Spinal cord (tissue), 10 donors: ENCODE data around the gene YY1. TPM values are rescaled to one million over a fixed set of nuclear protein-coding genes. Genes with fewer than 3 reads are reported as not detected.

Experiments
- DNase-seq, 6 donors: peaks; one replicate each; pipeline versions ENCODE4 v3.0.0 to v3.0.0-alpha.2; 2013 to 2015; ENCODE audit warnings: low spot score in 6 of 6, low read depth in 4 of 6
- H3K27ac ChIP-seq: one replicate; pipeline ENCODE4 v1.5.1; 2013; ENCODE audit warnings: low read depth, low read length, control low read depth
- H3K27me3 ChIP-seq: one replicate; pipeline ENCODE4 v1.6.1; 2013; ENCODE audit warnings: low read length; ENCODE audit not compliant: control insufficient read depth, insufficient read depth
- H3K36me3 ChIP-seq: one replicate; pipeline ENCODE4 v1.6.1; 2013; ENCODE audit warnings: low read length; ENCODE audit not compliant: control insufficient read depth, insufficient read depth
- H3K4me1 ChIP-seq: one replicate; pipeline ENCODE4 v1.6.1; 2013; ENCODE audit warnings: low read length; ENCODE audit not compliant: control insufficient read depth, insufficient read depth
- H3K4me3 ChIP-seq: one replicate; pipeline ENCODE4 v1.5.1; 2013; ENCODE audit warnings: low read depth, low read length, control low read depth
- H3K9me3 ChIP-seq: one replicate; pipeline ENCODE4 v1.6.1; 2013; ENCODE audit warnings: low read length; ENCODE audit not compliant: control insufficient read depth, insufficient read depth
- WGBS: methylation state at CpG from one replicate; pipeline ENCODE4 v1.1.5; 2013; ENCODE audit warnings: missing lambda C conversion rate; ENCODE audit not compliant: insufficient coverage; 5-methylcytosine and 5-hydroxymethylcytosine counted together
- long read RNA-seq, 4 donors: transcript quantifications; one replicate each; lab custom pipeline, GENCODE V29; 2026
- polyA plus RNA-seq, 2 donors: library from polyadenylated mRNA; unstranded; fragments of 120-200 nt; gene quantifications; one replicate each; pipeline ENCODE4 v1.2.1, GENCODE V29; 2013; ENCODE audit not compliant: insufficient read length in 2 of 2
- total RNA-seq, 2 donors: library from RNA; depleted of rRNA in 1 of 2; stranded (reverse); fragments of 120-200 nt in 1 of 2; fragments of >200 nt in 1 of 2; gene quantifications; one replicate each; pipeline versions ENCODE4 v1.2.3 to v1.2.4, GENCODE V29; 2013 to 2014
- donor health status: healthy.

The YY1 gene
- total RNA-seq = 10 to 100 TPM; 55.0 to 55.3 TPM
- 10 to 100 TPM; 79.0 to 83.7 TPM for polyA plus RNA-seq
- long read RNA-seq, donor 1, full-length matches to known transcripts = 54 of 65 reads
- long read RNA-seq, donor 1, partial matches to known transcripts = 11 of 65 reads
- long read RNA-seq, donor 1, other reads (novel, unspliced or antisense) = 0 of 65 reads
- long read RNA-seq, donor 2, full-length matches to known transcripts = 19 of 19 reads
- long read RNA-seq, donor 2, partial matches to known transcripts = 0 of 19 reads
- long read RNA-seq, donor 2, other reads (novel, unspliced or antisense) = 0 of 19 reads
- long read RNA-seq, donor 3, full-length matches to known transcripts = 32 of 44 reads
- long read RNA-seq, donor 3, partial matches to known transcripts = 12 of 44 reads
- long read RNA-seq, donor 3, other reads (novel, unspliced or antisense) = 0 of 44 reads
- long read RNA-seq, donor 4, full-length matches to known transcripts = 92 of 97 reads
- long read RNA-seq, donor 4, partial matches to known transcripts = 5 of 97 reads
- long read RNA-seq, donor 4, other reads (novel, unspliced or antisense) = 0 of 97 reads

DNA sequence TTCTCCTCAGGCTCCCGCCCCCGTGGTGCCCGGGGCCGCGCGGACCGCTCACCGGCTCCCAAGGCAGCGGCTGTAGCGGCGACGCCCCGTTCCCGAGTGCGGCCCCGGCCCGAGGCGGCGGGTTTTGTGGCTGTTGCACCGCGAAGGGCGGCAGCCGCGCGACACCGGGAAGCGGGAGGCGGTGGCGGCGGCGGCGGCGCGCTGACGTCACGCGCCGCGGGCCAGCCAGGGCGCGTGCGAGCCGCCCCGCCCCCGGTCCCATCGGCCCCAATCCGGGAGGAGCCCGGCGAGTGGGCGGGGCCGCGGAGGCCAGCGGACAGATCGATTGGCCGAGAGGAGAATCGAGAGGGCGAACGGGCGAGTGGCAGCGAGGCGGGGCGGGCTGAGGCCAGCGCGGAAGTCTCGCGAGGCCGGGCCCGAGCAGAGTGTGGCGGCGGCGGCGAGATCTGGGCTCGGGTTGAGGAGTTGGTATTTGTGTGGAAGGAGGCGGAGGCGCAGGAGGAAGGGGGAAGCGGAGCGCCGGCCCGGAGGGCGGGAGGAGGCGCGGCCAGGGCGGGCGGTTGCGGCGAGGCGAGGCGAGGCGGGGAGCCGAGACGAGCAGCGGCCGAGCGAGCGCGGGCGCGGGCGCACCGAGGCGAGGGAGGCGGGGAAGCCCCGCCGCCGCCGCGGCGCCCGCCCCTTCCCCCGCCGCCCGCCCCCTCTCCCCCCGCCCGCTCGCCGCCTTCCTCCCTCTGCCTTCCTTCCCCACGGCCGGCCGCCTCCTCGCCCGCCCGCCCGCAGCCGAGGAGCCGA is at the start of gene YY1:
Gene YY1, plus strand, starts transcription at position 726 of the 792 bp plus-strand sequence. CDS start 101 bp downstream, outside the sequence.
- H3K36me3 ChIP-seq = peaks cover 1% of the 10 kb centered on the region
- 0% methylated on average over 94 of the region's 125 CpGs for WGBS
- peak within 1 kb of the TSS; percentile 70 for H3K4me3 ChIP-seq
- peak within 1 kb of the TSS; percentile 86 for H3K27ac ChIP-seq
- no peaks in the 10 kb centered on the region for H3K9me3 ChIP-seq
- peak; percentile 83 to 99 (median 96) for DNase-seq
- H3K4me1 ChIP-seq = peaks cover 18% of the 10 kb centered on the region
- no peaks in the 10 kb centered on the region for H3K27me3 ChIP-seq

GRCh38 chr14:100190126-100190525 is 48.8 kb upstream of the YY1 start:
- H3K27me3 ChIP-seq = no peaks in the 10 kb centered on the region
- no peak overlapping the region for H3K27ac ChIP-seq
- H3K4me3 ChIP-seq = no peak overlapping the region
- DNase-seq = no peak
- H3K4me1 ChIP-seq = peaks cover 17% of the 10 kb centered on the region
- no peaks in the 10 kb centered on the region for H3K9me3 ChIP-seq
- no peaks in the 10 kb centered on the region for H3K36me3 ChIP-seq
- WGBS = 100% methylated on average over 1 of the region's 1 CpG

DNA sequence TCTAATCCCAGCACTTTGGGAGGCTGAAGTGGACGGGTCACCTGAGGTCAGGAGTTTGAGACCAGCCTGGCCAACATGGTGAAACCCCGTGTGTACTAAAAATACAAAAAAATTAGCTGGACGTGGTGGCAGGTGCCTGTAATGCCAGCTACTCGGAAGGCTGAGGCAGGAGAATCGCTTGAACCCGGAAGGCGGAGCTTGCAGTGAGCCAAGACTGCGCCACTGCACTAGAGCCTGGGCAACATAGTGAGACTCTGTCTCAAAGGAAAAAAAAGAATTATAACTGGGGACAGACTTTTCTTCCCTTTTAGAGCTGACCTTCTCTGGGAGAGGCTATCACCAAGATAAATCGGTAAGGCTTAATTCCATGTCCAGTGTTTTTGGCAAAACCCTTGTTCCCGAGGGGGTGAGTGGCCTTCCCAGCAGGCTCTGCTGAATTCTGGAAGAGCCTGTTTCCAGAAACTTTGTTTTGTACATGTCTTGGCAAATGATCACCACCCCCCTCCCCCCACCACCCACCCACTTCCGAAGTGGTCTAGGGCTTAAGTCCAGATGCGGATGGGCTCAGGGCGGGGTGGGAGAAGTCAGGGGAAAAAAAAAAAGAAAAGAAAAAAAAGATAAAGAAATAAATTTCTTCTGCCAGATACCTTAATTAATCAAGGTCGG is 47.2 kb upstream of the YY1 start:
- DNase-seq = no peak
- Histone ChIP-seq H3K27me3 (no peaks in the 10 kb centered on the region), H3K4me3 (no peak overlapping the region), H3K4me1 (peaks cover 17% of the 10 kb centered on the region), H3K27ac (no peak overlapping the region), H3K9me3 (no peaks in the 10 kb centered on the region), H3K36me3 (no peaks in the 10 kb centered on the region)
- WGBS = 91% methylated on average over 8 of the region's 14 CpGs

GRCh38 chr14:100192250-100192671 is 46.7 kb upstream of the YY1 start:
- DNase-seq = no peak
- H3K36me3 ChIP-seq = no peaks in the 10 kb centered on the region
- H3K9me3 ChIP-seq = no peaks in the 10 kb centered on the region
- H3K4me1 ChIP-seq = peaks cover 17% of the 10 kb centered on the region
- H3K27me3 ChIP-seq = no peaks in the 10 kb centered on the region
- peak overlapping the region; percentile 76 for H3K27ac ChIP-seq
- peak overlapping the region; percentile 75 for H3K4me3 ChIP-seq
- 80% methylated on average over 19 of the region's 21 CpGs for WGBS

- under 1% methylated on average over 61 of the region's 62 CpGs for WGBS
- Histone ChIP-seq H3K4me3 (peak overlapping the region; percentile 75), H3K36me3 (no peaks in the 10 kb centered on the region), H3K4me1 (peaks cover 17% of the 10 kb centered on the region), H3K27ac (peak overlapping the region; percentile 80), H3K27me3 (no peaks in the 10 kb centered on the region), H3K9me3 (no peaks in the 10 kb centered on the region)
- DNase-seq = peak; percentile 89 to 99 (median 96)
These were observed 46.1 kb upstream of the YY1 start for GRCh38 chr14:100192672-100193416.

GRCh38 chr14:100193417-100194357 is 45.3 kb upstream of the YY1 start:
- Histone ChIP-seq H3K4me1 (peaks cover 17% of the 10 kb centered on the region), H3K36me3 (no peaks in the 10 kb centered on the region), H3K4me3 (peak overlapping the region; percentile 75), H3K27me3 (no peaks in the 10 kb centered on the region), H3K27ac (peak overlapping the region; percentile 80), H3K9me3 (no peaks in the 10 kb centered on the region)
- DNase-seq = peak in 1 of 6 donors; percentile 46
- 71% methylated on average over 7 of the region's 12 CpGs for WGBS

DNA sequence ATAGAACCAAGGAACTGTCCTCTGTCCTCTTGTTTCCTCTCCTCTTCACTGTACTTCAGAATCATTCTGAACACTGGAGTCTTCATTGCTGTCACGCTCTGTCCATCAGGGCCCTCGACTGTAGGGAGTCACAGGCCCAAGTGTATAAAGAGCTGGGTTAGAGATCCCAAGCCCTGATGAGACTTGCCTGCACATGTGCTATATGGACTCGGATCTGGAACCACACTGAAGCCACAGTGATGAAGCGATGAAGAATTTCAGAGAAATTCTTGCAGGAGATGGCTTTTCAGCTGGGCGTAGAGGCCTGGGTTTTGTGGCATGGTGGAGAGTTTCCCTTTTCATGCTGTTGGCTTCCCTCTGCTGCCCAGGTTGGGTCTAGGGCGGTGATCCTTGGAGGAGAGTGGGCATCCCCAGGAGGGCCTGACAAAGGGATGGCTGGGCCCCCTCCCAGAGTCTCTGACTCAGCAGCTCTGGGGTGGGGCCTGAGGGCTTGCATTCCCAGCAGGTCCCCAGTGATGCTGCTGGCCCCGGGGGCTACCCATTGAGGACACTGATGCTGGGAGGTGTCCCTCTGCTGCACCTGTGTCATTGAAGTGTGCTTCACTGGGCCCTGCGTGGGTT is 39.6 kb upstream of the YY1 start:
- no peak overlapping the region for H3K4me3 ChIP-seq
- H3K36me3 ChIP-seq = no peaks in the 10 kb centered on the region
- no peaks in the 10 kb centered on the region for H3K9me3 ChIP-seq
- no peak for DNase-seq
- 90% methylated on average over 8 of the region's 8 CpGs for WGBS
- no peaks in the 10 kb centered on the region for H3K27me3 ChIP-seq
- no peaks in the 10 kb centered on the region for H3K4me1 ChIP-seq
- no peak overlapping the region for H3K27ac ChIP-seq

GRCh38 chr14:100200311-100200710 is 38.6 kb upstream of the YY1 start:
- Histone ChIP-seq H3K36me3 (no peaks in the 10 kb centered on the region), H3K9me3 (no peaks in the 10 kb centered on the region), H3K4me1 (no peaks in the 10 kb centered on the region), H3K4me3 (no peak overlapping the region), H3K27ac (no peak overlapping the region), H3K27me3 (no peaks in the 10 kb centered on the region)
- DNase-seq = no peak
- no CpG with 5 or more reads among the region's 3 CpGs for WGBS
